ENCODE results near the gene SORCS2. TPM values are rescaled to one million over a fixed set of nuclear protein-coding genes. Genes with fewer than 3 reads are reported as not detected.

Gene SORCS2
- total RNA-seq, 1 experiment from 2014 or later, result 0.06 TPM

GRCh38 chr4:7759216-7759615 lies 566.9 kb downstream of the SORCS2 start:
- CTCF ChIA-PET, result no interaction called here
- Histone ChIP-seq H3K4me1 (ENCODE audit: insufficient read depth, low read length, poor library complexity, severe bottlenecking) (peaks cover 36% of the 10 kb centered on the region), H3K27ac (ENCODE audit: low read depth, low read length, poor library complexity, severe bottlenecking) (peak overlapping the region; percentile 74), H3K36me3 (ENCODE audit: insufficient read depth, low read length, poor library complexity, severe bottlenecking) (peaks cover 9% of the 10 kb centered on the region), H3K9me3 (ENCODE audit: low read depth, low read length, poor library complexity, severe bottlenecking) (no peaks in the 10 kb centered on the region), H3K4me3 (ENCODE audit: low read depth, low read length, poor library complexity, severe bottlenecking) (peak overlapping the region; percentile 23), H3K27me3 (replicated peaks; ENCODE audit: insufficient read depth, low read depth, low read length, poor library complexity) (no peaks in the 10 kb centered on the region)
- TF ChIP-seq EZH2 (IDR thresholded peaks at IDR 0.05; ENCODE audit: borderline replicate concordance, low read depth, low read length, poor library complexity, severe bottlenecking), result no peak
- TF ChIP-seq CTCF (conservative IDR thresholded peaks at IDR 0.05; ENCODE audit: low read depth, low read length), result no peak
- POLR2A ChIA-PET (ENCODE audit: low non-redundant PET), result no interaction called here
- peak; percentile 80 for DNase-seq (ENCODE audit: low spot score)
- intact Hi-C loops (cut with micrococcal nuclease; ENCODE audit: unreplicated experiment), result no loop called here
- no TSS peak for BruUV-seq (replicated peaks)

DNA sequence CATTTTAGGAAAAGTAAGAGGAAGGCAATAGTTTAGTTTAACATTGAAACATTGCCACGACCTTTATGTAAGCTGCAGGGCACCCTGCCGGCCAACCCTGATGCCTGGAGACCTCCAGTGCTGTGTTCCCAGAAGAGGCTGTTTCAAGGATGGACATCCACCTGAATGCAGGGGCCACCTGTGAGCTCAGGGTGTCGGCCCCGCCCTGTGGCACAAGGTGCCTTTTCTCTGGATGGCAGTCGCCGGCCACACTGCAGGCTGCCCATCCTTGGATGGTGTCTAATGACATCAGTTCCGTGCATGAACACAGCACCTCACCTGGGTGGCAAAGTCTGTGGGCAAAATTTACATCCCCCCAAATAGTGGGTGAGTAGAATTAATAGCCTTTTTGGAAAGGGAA lies 567.3 kb downstream of the SORCS2 start:
- H3K27me3 ChIP-seq (replicated peaks; ENCODE audit: insufficient read depth, low read depth, low read length, poor library complexity), result no peaks in the 10 kb centered on the region
- peaks cover 9% of the 10 kb centered on the region for H3K36me3 ChIP-seq (ENCODE audit: insufficient read depth, low read length, poor library complexity, severe bottlenecking)
- intact Hi-C loops (cut with micrococcal nuclease; ENCODE audit: unreplicated experiment), result loop anchor here (5.0 kb wide), 1 partner anchor 228 kb away; no protein-coding TSS in a partner anchor
- no TSS peak for BruUV-seq (replicated peaks)
- peaks cover 36% of the 10 kb centered on the region for H3K4me1 ChIP-seq (ENCODE audit: insufficient read depth, low read length, poor library complexity, severe bottlenecking)
- peak overlapping the region; percentile 74 for H3K27ac ChIP-seq (ENCODE audit: low read depth, low read length, poor library complexity, severe bottlenecking)
- ChIA-PET POLR2A (ENCODE audit: low non-redundant PET) (no interaction called here), CTCF (no interaction called here)
- H3K4me3 ChIP-seq (ENCODE audit: low read depth, low read length, poor library complexity, severe bottlenecking), result peak overlapping the region; percentile 23
- DNase-seq (ENCODE audit: low spot score), result no peak
- TF ChIP-seq EZH2 (IDR thresholded peaks at IDR 0.05; ENCODE audit: borderline replicate concordance, low read depth, low read length, poor library complexity, severe bottlenecking), result no peak
- TF ChIP-seq CTCF (conservative IDR thresholded peaks at IDR 0.05; ENCODE audit: low read depth, low read length), result no peak
- H3K9me3 ChIP-seq (ENCODE audit: low read depth, low read length, poor library complexity, severe bottlenecking), result no peaks in the 10 kb centered on the region

DNA sequence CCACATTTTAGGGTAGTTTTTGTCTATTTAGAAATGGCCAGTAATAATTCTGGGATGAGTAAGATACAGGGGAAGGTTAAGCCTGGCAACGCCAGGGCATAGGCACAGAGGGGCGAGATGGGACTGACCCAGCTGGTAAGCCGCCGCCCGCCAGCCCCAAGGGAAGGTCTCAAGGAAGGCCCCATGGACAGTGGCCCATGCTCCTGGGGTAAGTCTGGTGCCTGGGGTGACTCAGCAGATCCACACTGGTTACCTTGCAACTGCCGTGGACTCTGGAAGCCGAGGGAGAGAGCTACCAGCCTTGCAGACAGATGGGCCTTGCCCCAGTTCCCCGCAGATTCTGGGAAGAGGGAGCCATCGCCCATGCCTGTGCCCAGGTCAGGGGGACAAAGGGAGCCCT lies 567.9 kb downstream of the SORCS2 start:
- H3K27ac ChIP-seq (ENCODE audit: low read depth, low read length, poor library complexity, severe bottlenecking), result peak overlapping the region; percentile 74
- peaks cover 9% of the 10 kb centered on the region for H3K36me3 ChIP-seq (ENCODE audit: insufficient read depth, low read length, poor library complexity, severe bottlenecking)
- no peaks in the 10 kb centered on the region for H3K9me3 ChIP-seq (ENCODE audit: low read depth, low read length, poor library complexity, severe bottlenecking)
- ChIA-PET POLR2A (ENCODE audit: low non-redundant PET) (no interaction called here), CTCF (no interaction called here)
- no peak overlapping the region for H3K4me3 ChIP-seq (ENCODE audit: low read depth, low read length, poor library complexity, severe bottlenecking)
- no peak for DNase-seq (ENCODE audit: low spot score)
- no peaks in the 10 kb centered on the region for H3K27me3 ChIP-seq (replicated peaks; ENCODE audit: insufficient read depth, low read depth, low read length, poor library complexity)
- no TSS peak for BruUV-seq (replicated peaks)
- peaks cover 36% of the 10 kb centered on the region for H3K4me1 ChIP-seq (ENCODE audit: insufficient read depth, low read length, poor library complexity, severe bottlenecking)
- intact Hi-C loops (cut with micrococcal nuclease; ENCODE audit: unreplicated experiment), result loop anchor here (5.0 kb wide), 1 partner anchor 227 kb away; no protein-coding TSS in a partner anchor
- TF ChIP-seq CTCF (conservative IDR thresholded peaks at IDR 0.05; ENCODE audit: low read depth, low read length) (no peak), EZH2 (IDR thresholded peaks at IDR 0.05; ENCODE audit: borderline replicate concordance, low read depth, low read length, poor library complexity, severe bottlenecking) (no peak)

Data from A673 (cell line).